ENCODE results near the gene PDE6A. TPM values are rescaled to one million over a fixed set of nuclear protein-coding genes. Genes with fewer than 3 reads are reported as not detected.
"Not testable (repeated sequence)": the region's sequence is repeated elsewhere in the genome, so short reads cannot be mapped to it uniquely, and the experiment has no call there.

Gene PDE6A
- total and polyA plus RNA-seq, 2 donors (not counting 3 experiments of a cell fraction or from before 2014, with no cell fraction given), result not detected

GRCh38 chr5:149881874-149882273 is 62.7 kb downstream of the PDE6A start:
- H3K4me2 ChIP-seq (ENCODE audit: insufficient read depth, low read length), result no peak overlapping the region
- DNase-seq (ENCODE audit: low read depth, low spot score) (no peak), FAIRE-seq (no peak)
- no peaks in the 10 kb centered on the region for H3K27me3 ChIP-seq (ENCODE audit: control insufficient read depth in 2 of 2, insufficient read depth in 2 of 2, low read length in 2 of 2)
- peaks cover 6% of the 10 kb centered on the region for H3K4me1 ChIP-seq (ENCODE audit: control insufficient read depth, extremely low read depth, insufficient read depth, low read length)
- intact Hi-C loops (cut with micrococcal nuclease), result no loop called here
- dilution Hi-C loops (cut with MboI; ENCODE audit: extremely low pct_ligation_motif_present, low sequenced_read_pairs), result no loop called here
- no peaks in the 10 kb centered on the region for H3K9me3 ChIP-seq (replicated peaks; ENCODE audit: control insufficient read depth, insufficient read depth, low read length)
- H3K9me1 ChIP-seq (replicated peaks; ENCODE audit: control insufficient read depth, extremely low read depth, insufficient read depth, low read length), result no peaks in the 10 kb centered on the region
- no TSS peak for BruUV-seq (replicated peaks)
- ChIA-PET POLR2A (no interaction called here), CTCF (no interaction called here)
- no peaks in the 10 kb centered on the region for H3K79me2 ChIP-seq (ENCODE audit: control insufficient read depth, insufficient read depth, low read length)
- H2AFZ ChIP-seq (ENCODE audit: low read depth, low read length), result no peak overlapping the region
- no peaks in the 10 kb centered on the region for H3K36me3 ChIP-seq (ENCODE audit: control insufficient read depth in 2 of 2, extremely low read depth in 1 of 2, insufficient read depth in 2 of 2, low read length in 2 of 2)
- H3K27ac ChIP-seq (ENCODE audit: insufficient read depth, low read depth, low read length), result no peak overlapping the region
- H4K20me1 ChIP-seq (replicated peaks; ENCODE audit: control insufficient read depth, extremely low read depth, insufficient read depth, low read length), result no peaks in the 10 kb centered on the region
- H3K9ac ChIP-seq (replicated peaks; ENCODE audit: extremely low read depth, insufficient read depth, low read length), result no peak overlapping the region
- H3K4me3 ChIP-seq (replicated peaks in 1 of 3; ENCODE audit: insufficient read depth in 1 of 3, low read depth in 1 of 3, low read length in 3 of 3), result no peak overlapping the region
- no peak for TF ChIP-seq GATA2 (IDR thresholded peaks at IDR 0.05; ENCODE audit: insufficient read depth, insufficient read length, low read depth, low read length)

GRCh38 chr5:149881069-149881622 is 63.4 kb downstream of the PDE6A start:
- no peak for FAIRE-seq
- POLR2A ChIA-PET, result no interaction called here
- no peak overlapping the region for H3K27ac ChIP-seq (ENCODE audit: insufficient read depth, low read depth, low read length)
- DNase-seq (ENCODE audit: low read depth, low spot score), result no peak
- no peak for TF ChIP-seq MYC (IDR thresholded peaks at IDR 0.05; ENCODE audit: low read depth, low read length)
- TF ChIP-seq POLR2A (IDR thresholded peaks at IDR 0.05; ENCODE audit: low read depth, low read length), result no peak
- no peak for TF ChIP-seq POLR2AphosphoS5 (IDR thresholded peaks at IDR 0.05; ENCODE audit: insufficient read depth, low read depth, low read length)
- TF ChIP-seq GATA2 (IDR thresholded peaks at IDR 0.05; ENCODE audit: insufficient read depth, insufficient read length, low read depth, low read length), result no peak
- TF ChIP-seq JUN (IDR thresholded peaks at IDR 0.05; ENCODE audit: borderline replicate concordance, insufficient read depth, insufficient read length, low read depth), result no peak
- TF ChIP-seq MAX (IDR thresholded peaks at IDR 0.05; ENCODE audit: insufficient read depth, insufficient read length), result no peak
- TF ChIP-seq CTCF (IDR thresholded peaks at IDR 0.05; ENCODE audit: extremely low read depth in 1 of 2, insufficient read depth in 1 of 2, low read depth in 1 of 2, low read length in 2 of 2), result no peak
- no peak for TF ChIP-seq FOS (IDR thresholded peaks at IDR 0.05; ENCODE audit: borderline replicate concordance, insufficient read depth, low read length)
- no peak for TF ChIP-seq EZH2 (IDR thresholded peaks at IDR 0.05; ENCODE audit: borderline replicate concordance, low read depth, low read length, severe bottlenecking)
- no peaks in the 10 kb centered on the region for H3K27me3 ChIP-seq (ENCODE audit: control insufficient read depth in 2 of 2, insufficient read depth in 2 of 2, low read length in 2 of 2)
- no peaks in the 10 kb centered on the region for H3K36me3 ChIP-seq (ENCODE audit: control insufficient read depth in 2 of 2, extremely low read depth in 1 of 2, insufficient read depth in 2 of 2, low read length in 2 of 2)
- no TSS peak for BruUV-seq (replicated peaks)
- dilution Hi-C loops (cut with MboI; ENCODE audit: extremely low pct_ligation_motif_present, low sequenced_read_pairs), result no loop called here
- no peaks in the 10 kb centered on the region for H4K20me1 ChIP-seq (replicated peaks; ENCODE audit: control insufficient read depth, extremely low read depth, insufficient read depth, low read length)
- no peak overlapping the region for H3K4me2 ChIP-seq (ENCODE audit: insufficient read depth, low read length)
- H3K4me3 ChIP-seq (replicated peaks in 1 of 3; ENCODE audit: insufficient read depth in 1 of 3, low read depth in 1 of 3, low read length in 3 of 3), result no peak overlapping the region
- intact Hi-C loops (cut with micrococcal nuclease), result no loop called here
- H3K4me1 ChIP-seq (ENCODE audit: control insufficient read depth, extremely low read depth, insufficient read depth, low read length), result peaks cover 6% of the 10 kb centered on the region
- H3K9ac ChIP-seq (replicated peaks; ENCODE audit: extremely low read depth, insufficient read depth, low read length), result no peak overlapping the region
- no peaks in the 10 kb centered on the region for H3K9me3 ChIP-seq (replicated peaks; ENCODE audit: control insufficient read depth, insufficient read depth, low read length)
- no peak overlapping the region for H2AFZ ChIP-seq (ENCODE audit: low read depth, low read length)
- H3K79me2 ChIP-seq (ENCODE audit: control insufficient read depth, insufficient read depth, low read length), result no peaks in the 10 kb centered on the region
- CTCF ChIA-PET, result no interaction called here
- H3K9me1 ChIP-seq (replicated peaks; ENCODE audit: control insufficient read depth, extremely low read depth, insufficient read depth, low read length), result no peaks in the 10 kb centered on the region

- not testable (repeated sequence) for H2AFZ ChIP-seq (ENCODE audit: low read depth, low read length)
These were observed 65.0 kb downstream of the PDE6A start for GRCh38 chr5:149879593-149879992.

More at GRCh38 chr5:149879593-149879992, 65.0 kb downstream of the PDE6A start:
- H3K36me3 ChIP-seq (ENCODE audit: control insufficient read depth in 2 of 2, extremely low read depth in 1 of 2, insufficient read depth in 2 of 2, low read length in 2 of 2); H3K9me1 ChIP-seq (replicated peaks; ENCODE audit: control insufficient read depth, extremely low read depth, insufficient read depth, low read length); H3K27me3 ChIP-seq (ENCODE audit: control insufficient read depth in 2 of 2, insufficient read depth in 2 of 2, low read length in 2 of 2); H4K20me1 ChIP-seq (replicated peaks; ENCODE audit: control insufficient read depth, extremely low read depth, insufficient read depth, low read length); H3K9me3 ChIP-seq (replicated peaks; ENCODE audit: control insufficient read depth, insufficient read depth, low read length); FAIRE-seq; dilution Hi-C loops (cut with MboI; ENCODE audit: extremely low pct_ligation_motif_present, low sequenced_read_pairs); H3K4me3 ChIP-seq (replicated peaks in 1 of 3; ENCODE audit: insufficient read depth in 1 of 3, low read depth in 1 of 3, low read length in 3 of 3); H3K27ac ChIP-seq (ENCODE audit: insufficient read depth, low read depth, low read length); BruUV-seq (replicated peaks); DNase-seq (ENCODE audit: low read depth, low spot score); H3K9ac ChIP-seq (replicated peaks; ENCODE audit: extremely low read depth, insufficient read depth, low read length); H3K79me2 ChIP-seq (ENCODE audit: control insufficient read depth, insufficient read depth, low read length); POLR2A ChIA-PET; H3K4me2 ChIP-seq (ENCODE audit: insufficient read depth, low read length); H3K4me1 ChIP-seq (ENCODE audit: control insufficient read depth, extremely low read depth, insufficient read depth, low read length); intact Hi-C loops (cut with micrococcal nuclease): not testable (repeated sequence)
- CTCF ChIA-PET, result interaction anchor here (1.5 kb wide), 2 partner anchors 45 to 82 kb away, joined by 3 to 5 read pairs; no protein-coding TSS in a partner anchor
